ENCODE measurements around the gene RUBCNL.

RUBCNL gene

DNA sequence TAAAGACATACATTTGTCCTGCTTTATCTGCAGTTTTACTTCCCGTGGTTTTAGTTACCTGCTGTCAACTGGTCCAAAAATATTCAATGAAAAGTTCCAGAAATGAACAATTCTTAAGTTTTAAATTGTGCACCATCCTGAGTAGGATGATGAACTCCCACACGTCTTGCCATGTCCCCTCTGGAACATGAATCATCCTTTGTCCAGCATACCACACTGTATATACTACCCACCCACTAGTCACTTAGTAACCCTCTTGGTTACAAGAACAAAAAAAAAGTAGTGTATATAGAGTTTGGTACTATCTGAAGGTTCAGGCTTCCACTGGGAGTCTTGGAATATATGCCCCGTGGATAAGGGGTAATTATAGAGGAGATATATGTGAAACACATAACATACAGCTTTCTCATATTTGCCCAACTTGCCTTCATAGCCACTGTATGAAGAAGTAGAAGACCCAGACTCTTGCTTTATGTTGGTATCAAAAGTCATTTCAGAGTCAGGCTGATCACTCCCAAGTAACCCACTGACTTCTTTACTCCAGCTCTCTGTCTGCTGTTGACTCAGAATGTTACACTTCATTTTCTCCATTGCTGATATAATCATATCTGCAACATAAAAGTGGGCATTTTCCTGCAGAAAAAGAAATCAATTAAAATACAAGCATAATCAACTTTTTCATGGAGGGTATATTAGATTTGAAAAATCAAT lies 19.3 kb downstream of the RUBCNL start:
- Histone ChIP-seq H3K4me1 (ENCODE audit: control insufficient read depth, insufficient read depth, low read length) (no peaks in the 10 kb centered on the region), H3K27me3 (ENCODE audit: control insufficient read depth, insufficient read depth, low read length) (no peaks in the 10 kb centered on the region), H3K27ac (ENCODE audit: low read depth, low read length) (no peak overlapping the region), H3K9ac (ENCODE audit: low read length) (no peak overlapping the region), H3K36me3 (ENCODE audit: control insufficient read depth, insufficient read depth, low read length) (peaks cover 2% of the 10 kb centered on the region), H3K4me3 (ENCODE audit: low read length) (no peak overlapping the region)

DNA sequence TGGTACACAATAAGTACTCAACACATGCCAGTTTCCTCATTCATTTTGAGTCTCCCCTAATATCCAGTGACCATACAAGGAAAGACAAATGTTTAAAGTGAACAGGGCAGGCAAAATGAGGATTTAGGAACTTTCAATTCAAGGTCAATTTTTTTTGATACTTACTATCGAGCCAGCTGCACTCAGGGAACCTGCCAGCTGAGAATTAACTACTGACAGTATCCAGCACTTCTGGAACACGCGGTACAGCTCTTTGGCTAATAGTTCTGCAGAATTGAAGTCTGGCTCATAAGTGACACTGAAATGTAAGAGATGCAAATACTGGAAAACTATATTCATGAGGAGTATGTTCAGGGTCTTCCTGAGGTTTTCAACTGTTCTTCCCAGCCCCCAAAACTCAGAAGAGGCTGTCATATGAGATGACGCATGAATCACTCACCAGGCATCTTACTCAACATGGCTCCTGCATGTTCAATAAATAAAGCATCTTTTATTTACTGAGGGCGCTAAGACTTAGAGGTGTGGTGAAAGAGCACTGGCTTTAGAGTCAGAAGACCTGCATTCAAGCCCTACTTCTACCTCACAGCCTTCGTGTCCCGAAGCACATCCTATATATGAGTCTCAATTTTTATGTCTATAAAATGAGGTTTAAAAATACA lies 25.6 kb downstream of the RUBCNL start:
- no peak overlapping the region for H3K4me3 ChIP-seq (ENCODE audit: low read length)
- H3K9ac ChIP-seq (ENCODE audit: low read length): no peak overlapping the region
- no peaks in the 10 kb centered on the region for H3K4me1 ChIP-seq (ENCODE audit: control insufficient read depth, insufficient read depth, low read length)
- no peak overlapping the region for H3K27ac ChIP-seq (ENCODE audit: low read depth, low read length)
- H3K36me3 ChIP-seq (ENCODE audit: control insufficient read depth, insufficient read depth, low read length): peaks cover 5% of the 10 kb centered on the region
- no peaks in the 10 kb centered on the region for H3K27me3 ChIP-seq (ENCODE audit: control insufficient read depth, insufficient read depth, low read length)

DNA sequence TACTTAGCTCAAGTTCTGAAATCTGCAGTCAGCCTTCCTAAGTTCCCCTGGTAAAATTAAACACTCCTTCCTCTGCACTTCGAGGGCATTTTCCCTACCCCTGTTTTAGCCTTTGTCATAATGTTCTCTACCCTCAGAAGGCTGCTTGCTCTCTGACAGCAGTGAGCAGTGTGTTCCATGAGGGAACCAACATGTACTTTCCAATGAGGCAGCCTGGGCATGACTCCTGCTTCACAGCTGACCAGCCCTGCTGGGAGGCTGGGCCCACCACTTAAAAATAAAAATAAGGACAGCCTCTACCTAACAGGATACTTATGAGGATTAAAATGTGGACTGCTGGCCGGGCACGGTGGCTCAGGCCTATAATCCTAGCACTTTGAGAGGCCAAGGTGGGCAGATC lies 26.4 kb downstream of the RUBCNL start:
- no peak overlapping the region for H3K4me3 ChIP-seq (ENCODE audit: low read length)
- H3K4me1 ChIP-seq (ENCODE audit: control insufficient read depth, insufficient read depth, low read length): no peaks in the 10 kb centered on the region
- H3K9ac ChIP-seq (ENCODE audit: low read length): no peak overlapping the region
- peaks cover 5% of the 10 kb centered on the region for H3K36me3 ChIP-seq (ENCODE audit: control insufficient read depth, insufficient read depth, low read length)
- H3K27me3 ChIP-seq (ENCODE audit: control insufficient read depth, insufficient read depth, low read length): no peaks in the 10 kb centered on the region
- no peak overlapping the region for H3K27ac ChIP-seq (ENCODE audit: low read depth, low read length)

DNA sequence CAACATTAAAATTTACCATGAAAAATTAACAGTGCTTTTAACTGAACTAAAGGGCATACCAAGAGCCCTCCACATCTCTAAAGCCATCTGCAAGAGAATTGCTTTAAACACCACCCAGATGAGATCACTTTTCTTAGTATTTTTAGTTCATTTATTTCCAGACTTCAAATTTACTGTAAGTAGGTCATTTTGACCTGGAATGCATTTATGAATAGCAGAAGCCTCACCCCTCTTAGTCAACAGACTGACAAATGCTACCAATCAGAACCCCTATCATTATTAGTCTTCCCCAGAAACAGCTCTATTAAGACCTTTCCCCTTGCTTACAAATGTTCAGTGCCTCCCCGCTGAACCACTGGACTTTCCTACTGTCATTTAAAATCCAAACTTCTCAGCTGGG lies 27.3 kb downstream of the RUBCNL start:
- H3K9ac ChIP-seq (ENCODE audit: low read length): no peak overlapping the region
- peaks cover 3% of the 10 kb centered on the region for H3K36me3 ChIP-seq (ENCODE audit: control insufficient read depth, insufficient read depth, low read length)
- no peak overlapping the region for H3K27ac ChIP-seq (ENCODE audit: low read depth, low read length)
- H3K4me3 ChIP-seq (ENCODE audit: low read length): no peak overlapping the region
- no peaks in the 10 kb centered on the region for H3K4me1 ChIP-seq (ENCODE audit: control insufficient read depth, insufficient read depth, low read length)
- H3K27me3 ChIP-seq (ENCODE audit: control insufficient read depth, insufficient read depth, low read length): no peaks in the 10 kb centered on the region

DNA sequence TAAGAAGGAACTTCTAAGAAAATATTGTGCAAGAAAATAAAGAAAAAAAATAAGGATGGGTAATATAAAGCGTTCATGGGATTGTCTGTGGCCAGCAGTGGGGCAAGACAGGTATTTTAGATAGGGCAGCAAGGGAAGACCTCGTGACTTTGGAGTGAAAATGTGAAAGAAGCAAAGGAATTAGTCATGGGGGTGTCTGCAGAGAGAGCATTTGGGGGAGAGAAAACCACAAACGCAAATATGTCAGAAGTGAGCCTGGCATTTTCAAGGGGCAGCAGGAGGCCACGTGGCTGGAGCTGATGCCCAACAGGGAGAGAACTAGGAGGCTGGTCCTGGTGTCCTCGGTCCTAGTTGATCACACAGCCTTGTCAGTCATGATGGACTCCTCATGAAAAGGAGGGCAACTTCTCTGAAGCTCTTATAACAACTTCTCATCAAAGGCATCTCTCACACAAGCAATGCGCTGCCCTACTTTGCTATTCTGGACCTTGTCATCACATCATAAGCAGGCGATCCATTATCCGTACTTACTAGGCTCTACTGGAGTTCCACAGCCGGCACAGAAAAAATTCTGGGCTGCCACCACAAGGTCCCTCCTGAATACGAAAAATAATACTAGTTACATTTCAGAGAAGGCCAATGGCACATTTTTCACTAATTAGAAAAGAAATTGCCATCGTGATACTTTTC lies 31.0 kb downstream of the RUBCNL start:
- no peak overlapping the region for H3K4me3 ChIP-seq (ENCODE audit: low read length)
- no peaks in the 10 kb centered on the region for H3K36me3 ChIP-seq (ENCODE audit: control insufficient read depth, insufficient read depth, low read length)
- H3K4me1 ChIP-seq (ENCODE audit: control insufficient read depth, insufficient read depth, low read length): no peaks in the 10 kb centered on the region
- H3K9ac ChIP-seq (ENCODE audit: low read length): no peak overlapping the region
- H3K27ac ChIP-seq (ENCODE audit: low read depth, low read length): no peak overlapping the region
- H3K27me3 ChIP-seq (ENCODE audit: control insufficient read depth, insufficient read depth, low read length): no peaks in the 10 kb centered on the region

GRCh38 chr13:46355088-46355468 lies 32.0 kb downstream of the RUBCNL start:
- Histone ChIP-seq H3K4me3 (ENCODE audit: low read length) (no peak overlapping the region), H3K4me1 (ENCODE audit: control insufficient read depth, insufficient read depth, low read length) (no peaks in the 10 kb centered on the region), H3K27ac (ENCODE audit: low read depth, low read length) (no peak overlapping the region), H3K9ac (ENCODE audit: low read length) (no peak overlapping the region), H3K27me3 (ENCODE audit: control insufficient read depth, insufficient read depth, low read length) (no peaks in the 10 kb centered on the region), H3K36me3 (ENCODE audit: control insufficient read depth, insufficient read depth, low read length) (no peaks in the 10 kb centered on the region)

DNA sequence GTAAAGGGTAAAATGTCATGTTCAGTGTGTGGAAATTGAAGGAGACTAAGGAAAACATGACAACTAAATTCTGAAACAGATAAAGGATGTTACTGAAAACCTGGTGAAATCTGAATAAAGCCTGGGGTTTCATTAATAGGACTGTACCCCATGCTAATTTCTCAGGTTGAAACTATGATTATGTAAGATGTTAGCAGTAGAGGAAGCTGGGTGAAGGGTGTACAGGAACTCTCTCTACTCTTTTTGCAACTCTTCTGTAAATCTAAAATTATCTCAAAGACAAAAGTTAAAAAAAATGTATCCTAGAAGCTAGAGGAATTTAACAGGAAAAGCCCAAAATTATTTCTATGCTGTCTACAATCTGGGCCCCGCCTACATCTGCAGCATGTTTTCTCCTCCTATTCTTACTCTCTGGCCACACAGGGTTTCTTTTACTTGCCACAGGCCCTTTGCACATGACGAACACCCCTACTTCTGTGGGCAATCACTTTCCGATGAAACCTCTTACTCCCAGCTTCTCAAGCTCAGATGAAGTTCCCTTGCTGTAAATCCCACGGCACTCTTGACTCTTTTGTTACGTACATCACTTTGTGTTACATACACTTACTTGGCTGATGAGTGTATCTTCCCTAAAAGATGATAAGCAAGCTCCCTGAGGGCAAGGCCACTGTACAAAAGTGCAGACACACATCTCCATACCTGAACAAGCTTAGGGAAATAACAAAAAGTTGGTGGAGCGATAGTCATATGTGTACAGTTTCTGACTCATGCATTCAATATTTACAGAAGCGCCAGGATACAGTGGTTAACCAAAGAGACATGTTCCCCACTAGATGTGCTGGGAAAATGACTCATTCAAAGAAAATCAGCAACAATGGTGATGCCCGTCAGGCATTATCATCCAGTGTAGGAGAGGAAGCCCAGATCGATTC lies 32.6 kb downstream of the RUBCNL start:
- no peak overlapping the region for H3K27ac ChIP-seq (ENCODE audit: low read depth, low read length)

DNA sequence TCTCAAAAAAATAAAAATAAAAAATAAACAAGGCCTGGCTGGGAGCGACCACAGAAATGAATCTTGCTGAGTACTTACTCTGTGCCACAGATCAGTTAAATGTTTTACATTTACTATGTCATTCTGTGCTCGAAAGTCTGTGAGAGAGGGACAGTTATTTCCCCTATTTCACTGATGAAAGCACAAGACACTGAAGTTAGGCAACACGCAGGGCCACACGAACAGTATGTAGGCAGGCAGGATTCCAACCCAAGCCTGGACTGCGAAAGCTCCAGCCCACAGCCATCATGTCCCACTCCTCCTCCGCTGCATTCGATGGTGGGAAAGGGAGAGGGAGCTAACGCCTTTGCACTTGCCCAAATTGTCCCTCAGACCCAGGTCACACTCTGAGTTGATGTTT lies 34.2 kb downstream of the RUBCNL start:
- H3K4me1 ChIP-seq (ENCODE audit: control insufficient read depth, insufficient read depth, low read length): no peaks in the 10 kb centered on the region
- H3K36me3 ChIP-seq (ENCODE audit: control insufficient read depth, insufficient read depth, low read length): peaks cover 2% of the 10 kb centered on the region
- H3K27me3 ChIP-seq (ENCODE audit: control insufficient read depth, insufficient read depth, low read length): no peaks in the 10 kb centered on the region
- no peak overlapping the region for H3K9ac ChIP-seq (ENCODE audit: low read length)
- H3K4me3 ChIP-seq (ENCODE audit: low read length): no peak overlapping the region
- no peak overlapping the region for H3K27ac ChIP-seq (ENCODE audit: low read depth, low read length)

More for the DNA sequence above, 32.6 kb downstream of the RUBCNL start:
- Histone ChIP-seq H3K9ac (ENCODE audit: low read length) (no peak overlapping the region), H3K4me1 (ENCODE audit: control insufficient read depth, insufficient read depth, low read length) (no peaks in the 10 kb centered on the region), H3K27me3 (ENCODE audit: control insufficient read depth, insufficient read depth, low read length) (no peaks in the 10 kb centered on the region), H3K36me3 (ENCODE audit: control insufficient read depth, insufficient read depth, low read length) (no peaks in the 10 kb centered on the region), H3K4me3 (ENCODE audit: low read length) (no peak overlapping the region)

- Histone ChIP-seq H3K9ac (ENCODE audit: low read length) (no peak overlapping the region), H3K36me3 (ENCODE audit: control insufficient read depth, insufficient read depth, low read length) (peaks cover 2% of the 10 kb centered on the region), H3K27me3 (ENCODE audit: control insufficient read depth, insufficient read depth, low read length) (no peaks in the 10 kb centered on the region), H3K27ac (ENCODE audit: low read depth, low read length) (no peak overlapping the region), H3K4me1 (ENCODE audit: control insufficient read depth, insufficient read depth, low read length) (no peaks in the 10 kb centered on the region), H3K4me3 (ENCODE audit: low read length) (no peak overlapping the region)
These were observed 37.0 kb downstream of the RUBCNL start for GRCh38 chr13:46350003-46350402.

- Histone ChIP-seq H3K27ac (ENCODE audit: low read depth, low read length) (no peak overlapping the region), H3K27me3 (ENCODE audit: control insufficient read depth, insufficient read depth, low read length) (no peaks in the 10 kb centered on the region), H3K4me1 (ENCODE audit: control insufficient read depth, insufficient read depth, low read length) (no peaks in the 10 kb centered on the region), H3K4me3 (ENCODE audit: low read length) (no peak overlapping the region), H3K9ac (ENCODE audit: low read length) (no peak overlapping the region), H3K36me3 (ENCODE audit: control insufficient read depth, insufficient read depth, low read length) (peaks cover 2% of the 10 kb centered on the region)
These were observed 38.1 kb downstream of the RUBCNL start for GRCh38 chr13:46348961-46349360.

- Histone ChIP-seq H3K36me3 (ENCODE audit: control insufficient read depth, insufficient read depth, low read length) (peaks cover 2% of the 10 kb centered on the region), H3K4me3 (ENCODE audit: low read length) (no peak overlapping the region), H3K4me1 (ENCODE audit: control insufficient read depth, insufficient read depth, low read length) (no peaks in the 10 kb centered on the region), H3K27ac (ENCODE audit: low read depth, low read length) (no peak overlapping the region), H3K9ac (ENCODE audit: low read length) (no peak overlapping the region), H3K27me3 (ENCODE audit: control insufficient read depth, insufficient read depth, low read length) (no peaks in the 10 kb centered on the region)
These were observed 39.8 kb downstream of the RUBCNL start for GRCh38 chr13:46347277-46347676.

DNA sequence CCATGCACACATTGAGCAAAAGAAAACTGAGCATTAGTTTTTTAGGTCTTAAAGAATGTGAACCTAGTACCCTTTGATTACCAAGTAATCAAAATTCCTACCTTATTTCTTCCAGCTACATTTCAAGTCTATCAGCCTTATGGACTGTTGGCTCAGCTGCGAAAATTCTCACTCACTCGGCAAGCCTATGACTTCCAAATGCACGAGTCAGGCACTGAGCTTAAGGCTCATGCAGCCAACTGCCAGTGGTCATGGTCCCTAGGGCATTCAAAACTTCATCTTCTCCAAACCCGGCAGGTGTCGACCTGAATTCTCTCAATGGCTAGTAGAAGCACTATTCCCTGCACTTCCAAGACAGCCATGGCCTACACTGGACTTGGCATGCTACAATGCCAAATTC lies 41.2 kb downstream of the RUBCNL start:
- Histone ChIP-seq H3K27me3 (ENCODE audit: control insufficient read depth, insufficient read depth, low read length) (no peaks in the 10 kb centered on the region), H3K27ac (ENCODE audit: low read depth, low read length) (no peak overlapping the region), H3K4me3 (ENCODE audit: low read length) (no peak overlapping the region), H3K4me1 (ENCODE audit: control insufficient read depth, insufficient read depth, low read length) (no peaks in the 10 kb centered on the region), H3K36me3 (ENCODE audit: control insufficient read depth, insufficient read depth, low read length) (peaks cover 2% of the 10 kb centered on the region), H3K9ac (ENCODE audit: low read length) (no peak overlapping the region)

Data from rectal smooth muscle tissue (tissue), 1 donor.